NOMO-1 treated with dmso at 0.1 percent for 144 hours (cell line): ENCODE measurements around the gene SRRM4.

ENCODE experiments used
- DNase-seq: peaks from one replicate; lab custom pipeline; 2025; ENCODE audit not compliant: unreplicated experiment; lab: John Stamatoyannopoulos, UW

Gene SRRM4

DNA sequence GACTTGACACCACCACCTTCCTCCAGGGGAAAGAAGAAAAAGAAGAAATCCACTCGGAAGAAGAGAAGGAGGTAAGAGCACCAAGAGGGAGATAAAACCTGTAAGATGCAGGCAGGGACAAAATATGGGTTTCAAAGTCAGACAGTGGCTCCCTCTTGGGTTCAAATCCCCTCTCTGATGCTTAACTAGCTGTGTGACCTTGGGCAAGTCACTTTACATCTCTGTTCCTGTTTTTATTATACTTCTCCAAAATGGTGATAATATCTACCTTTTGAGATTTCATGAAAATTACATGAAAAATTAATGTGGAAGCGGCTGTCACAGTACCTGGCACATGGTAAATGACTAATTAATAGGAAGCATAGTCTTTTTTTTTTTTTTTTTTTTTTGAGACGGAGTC lies 133.0 kb downstream of the SRRM4 start:
- DNase-seq: no peak

DNA sequence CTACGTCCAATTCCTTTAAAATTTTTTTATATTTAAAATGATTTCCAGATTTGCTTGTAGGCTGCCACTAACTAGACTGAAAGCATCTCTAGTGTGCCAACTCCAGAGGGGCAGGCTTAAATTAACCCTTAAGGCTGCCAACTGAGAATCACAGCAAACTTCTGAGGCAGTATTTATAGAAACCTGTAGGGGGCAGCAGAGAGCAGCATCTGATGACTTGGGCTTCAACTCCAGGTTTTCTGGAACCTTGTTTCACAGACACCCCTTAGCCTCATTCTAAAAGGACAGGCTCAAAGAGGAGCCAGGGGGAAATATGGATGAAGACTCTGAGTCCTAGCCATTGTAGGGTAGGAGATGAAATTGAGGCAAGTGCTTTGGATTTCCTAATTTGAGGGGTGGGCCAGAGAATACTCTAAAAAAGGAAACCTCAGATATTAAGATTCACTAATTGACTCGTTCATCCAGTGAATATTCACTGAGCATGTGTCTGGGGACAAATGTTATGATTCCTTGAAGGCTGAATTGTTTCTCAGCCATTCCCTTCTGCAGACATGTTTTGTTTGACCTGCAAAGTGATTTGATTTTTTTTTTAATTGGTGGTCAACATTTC lies 134.1 kb downstream of the SRRM4 start:
- DNase-seq: no peak

DNA sequence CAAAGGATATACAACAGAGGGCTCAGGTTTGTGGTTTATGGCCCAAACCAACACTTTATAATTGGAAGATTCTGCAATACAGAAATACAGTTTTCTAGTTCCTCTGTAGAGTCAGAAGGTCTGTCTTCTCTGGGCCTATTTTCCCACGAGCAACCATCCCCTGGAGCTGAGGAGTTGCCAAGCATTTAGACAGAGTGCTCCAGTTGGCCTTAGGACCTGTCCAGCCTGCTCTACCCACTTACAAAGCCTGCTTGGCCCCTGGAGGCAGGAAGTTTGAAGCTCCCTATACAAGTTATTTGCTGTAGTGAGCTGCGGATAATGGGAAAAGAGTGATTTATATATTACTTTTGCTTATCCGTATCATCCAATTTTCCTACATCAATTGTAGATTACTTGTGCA lies 136.6 kb downstream of the SRRM4 start:
- no peak for DNase-seq

DNA sequence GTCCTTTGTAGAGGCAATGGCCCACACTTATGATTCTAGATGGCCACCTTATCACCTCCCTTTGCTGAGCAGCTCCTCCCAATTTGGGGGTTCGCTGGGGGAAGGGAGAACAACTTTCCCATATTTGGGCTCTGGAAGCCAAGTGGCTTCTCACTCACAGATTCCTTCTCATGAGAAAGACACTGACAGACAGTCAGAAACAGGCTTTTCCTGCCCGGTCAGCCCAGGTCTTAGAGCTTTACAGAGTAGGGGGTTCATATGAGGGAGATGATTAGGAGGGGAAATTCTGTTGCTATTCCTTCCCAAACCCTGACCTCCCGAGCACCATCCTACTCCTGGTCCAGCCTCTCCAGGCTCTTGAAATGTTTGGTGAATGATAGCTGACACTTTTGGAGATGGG lies 137.3 kb downstream of the SRRM4 start:
- no peak for DNase-seq

DNA sequence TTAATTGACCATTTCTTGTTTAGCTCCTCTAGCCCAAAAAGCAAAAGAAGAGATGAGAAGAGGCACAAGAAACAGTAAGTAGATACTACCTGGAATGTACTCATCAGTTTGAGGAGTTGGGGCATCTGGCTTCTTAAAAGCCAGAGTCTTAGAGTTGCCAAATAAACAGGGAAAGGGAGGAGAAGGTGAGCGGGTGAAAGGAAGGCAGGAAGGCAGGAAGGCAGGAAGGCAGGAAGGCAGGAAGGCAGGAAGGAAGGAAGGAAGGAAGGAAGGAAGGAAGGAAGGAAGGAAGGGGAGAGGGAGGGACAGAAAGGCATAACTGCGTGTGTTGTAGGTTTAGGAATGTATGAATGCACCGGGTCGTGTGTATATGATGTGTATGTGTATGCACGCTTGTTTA lies 140.7 kb downstream of the SRRM4 start:
- no peak for DNase-seq

DNA sequence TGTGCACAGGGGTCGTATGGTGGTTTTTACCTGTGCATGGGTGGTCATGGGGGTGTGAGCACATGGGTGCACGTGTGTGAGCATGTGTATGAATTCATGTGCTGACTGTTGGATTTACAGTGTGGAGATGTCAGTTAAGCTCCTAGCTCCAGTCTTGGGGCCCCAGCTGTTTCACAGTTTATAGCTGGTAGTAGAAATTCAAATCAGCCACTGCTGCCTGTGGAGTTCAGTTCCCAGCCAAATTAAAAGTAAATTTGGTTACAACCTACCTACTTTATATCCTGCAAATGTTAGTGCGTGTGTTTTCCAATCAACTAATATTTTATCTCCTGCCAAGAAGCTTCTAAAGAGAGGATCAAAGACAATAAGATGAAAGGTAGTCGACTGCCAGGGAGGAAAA lies 141.4 kb downstream of the SRRM4 start:
- DNase-seq: no peak

DNA sequence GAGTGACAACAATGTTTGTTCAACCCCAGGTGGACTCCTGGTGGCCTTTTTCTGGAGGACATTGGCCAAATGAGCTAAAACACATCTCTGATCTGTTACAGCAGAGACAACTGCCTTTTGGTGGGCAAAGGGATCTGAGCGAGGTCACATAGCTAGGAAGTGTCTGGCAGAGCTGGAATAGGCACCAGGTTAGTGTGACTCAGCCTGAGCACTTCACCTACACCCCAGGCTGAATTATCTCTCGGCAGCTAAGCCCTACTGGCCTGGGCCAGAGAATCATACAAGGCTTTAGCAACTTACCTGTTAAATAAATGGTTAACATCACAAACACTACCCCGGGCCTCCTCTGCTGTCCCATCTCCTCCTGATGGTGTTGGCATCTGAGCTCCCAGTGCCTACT lies 147.2 kb downstream of the SRRM4 start:
- DNase-seq: no peak

DNA sequence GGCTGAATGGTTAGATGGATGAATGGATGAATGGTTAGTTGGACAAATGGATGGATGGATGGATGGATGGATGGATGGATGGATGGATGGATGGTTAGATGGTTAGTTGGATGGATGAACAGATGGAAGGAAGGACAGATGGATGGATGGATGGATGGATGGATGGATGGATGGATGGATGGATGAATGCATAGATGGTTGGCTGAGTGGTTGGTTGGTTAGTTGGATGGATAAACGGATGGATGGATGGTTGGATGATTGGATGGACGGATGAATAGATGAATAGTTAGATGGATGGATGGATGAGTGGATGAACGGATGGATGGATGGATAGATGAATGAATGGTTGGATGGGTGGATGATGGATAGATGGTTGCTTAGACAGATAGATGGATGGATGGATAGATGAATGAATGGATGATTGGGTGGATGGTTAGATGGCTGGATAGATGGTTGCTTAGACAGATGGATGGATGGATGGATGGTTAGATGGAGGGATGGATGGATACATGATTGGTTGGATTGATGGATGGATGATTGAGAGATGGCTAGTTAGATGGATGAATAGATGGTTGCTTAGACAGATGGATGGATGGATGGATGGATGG lies 148.6 kb downstream of the SRRM4 start:
- DNase-seq: no peak

DNA sequence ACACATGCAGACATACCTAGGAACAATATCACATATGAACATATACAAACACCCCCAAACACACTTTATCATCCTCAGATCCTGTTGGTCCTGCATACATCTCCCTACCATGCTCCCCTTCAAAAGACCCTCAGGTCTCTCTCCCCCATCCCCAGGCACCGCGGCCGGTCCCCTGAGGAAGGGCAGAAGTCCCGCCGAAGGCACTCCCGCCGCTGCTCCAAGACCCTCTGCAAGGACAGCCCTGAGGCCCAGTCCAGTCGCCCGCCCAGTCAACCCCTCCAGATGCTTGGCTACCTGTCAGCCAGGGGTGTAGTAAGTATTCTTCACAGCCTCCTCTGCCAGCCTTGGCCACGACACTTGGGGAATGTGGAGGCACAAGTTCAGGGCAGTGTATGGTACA lies 149.2 kb downstream of the SRRM4 start:
- no peak for DNase-seq

DNA sequence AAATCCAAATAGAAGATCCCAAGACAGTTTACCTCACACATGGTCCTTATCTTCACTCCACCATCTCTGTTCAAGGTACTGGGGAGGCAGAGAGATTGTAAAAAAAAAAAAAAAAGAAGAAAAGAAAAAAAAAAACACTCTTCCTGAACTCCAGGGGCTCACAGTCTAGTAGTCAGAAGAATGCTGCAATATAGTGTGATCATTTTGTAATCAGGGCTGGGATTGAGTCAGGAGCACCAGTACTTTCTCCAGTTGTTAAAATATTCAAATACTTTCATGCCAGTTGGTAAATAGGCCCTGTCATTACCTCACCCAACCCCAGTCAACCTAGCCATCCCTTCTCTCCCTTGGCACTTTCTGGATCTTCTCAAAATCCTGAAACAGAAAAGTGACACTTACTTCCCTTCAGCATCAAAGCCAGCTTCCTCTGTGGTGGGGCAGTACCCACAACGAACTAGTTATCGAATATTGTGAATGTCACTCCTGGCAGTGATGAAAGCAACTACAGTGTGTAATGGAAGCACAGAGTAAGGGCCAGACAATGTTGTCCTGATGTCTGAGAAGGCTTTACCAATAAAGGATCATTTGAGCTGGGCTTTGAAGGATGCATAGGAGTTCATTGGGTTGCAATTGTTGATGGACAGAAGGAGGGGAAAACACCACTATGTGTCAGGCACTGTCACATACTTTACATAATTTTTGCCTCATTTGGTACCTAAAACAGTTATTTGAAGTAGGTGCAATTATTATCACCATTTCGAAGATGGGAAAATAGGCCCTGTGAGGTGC lies 153.1 kb downstream of the SRRM4 start:
- no peak for DNase-seq

DNA sequence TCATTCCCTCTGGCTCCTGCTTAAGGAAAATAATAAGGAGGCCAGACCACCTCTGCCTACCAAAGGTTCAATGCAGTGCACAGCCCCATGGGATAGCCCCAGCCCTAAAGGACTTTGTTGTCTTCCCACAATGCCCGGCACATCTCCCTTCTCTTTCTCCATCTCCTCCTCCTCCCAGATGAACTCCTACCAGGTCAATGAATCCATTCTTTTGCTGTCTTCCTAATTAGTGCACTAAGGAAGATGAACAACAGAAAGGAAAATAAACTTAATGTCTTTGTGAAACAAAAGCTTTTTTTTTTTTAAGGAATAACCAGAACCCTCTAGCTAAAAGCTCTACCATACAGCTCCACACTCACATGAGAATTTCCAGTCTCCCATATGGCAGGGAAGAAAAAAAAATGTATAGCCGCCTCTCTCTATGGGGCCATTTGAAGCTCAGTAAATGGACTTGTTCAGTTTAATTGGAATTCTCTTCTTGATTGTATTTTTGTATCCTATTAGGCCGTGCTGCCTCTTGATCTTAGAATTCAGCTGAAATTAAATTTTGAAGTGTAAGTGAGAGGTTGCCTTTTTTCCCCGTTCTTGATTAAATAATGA lies 155.6 kb downstream of the SRRM4 start:
- DNase-seq: no peak

DNA sequence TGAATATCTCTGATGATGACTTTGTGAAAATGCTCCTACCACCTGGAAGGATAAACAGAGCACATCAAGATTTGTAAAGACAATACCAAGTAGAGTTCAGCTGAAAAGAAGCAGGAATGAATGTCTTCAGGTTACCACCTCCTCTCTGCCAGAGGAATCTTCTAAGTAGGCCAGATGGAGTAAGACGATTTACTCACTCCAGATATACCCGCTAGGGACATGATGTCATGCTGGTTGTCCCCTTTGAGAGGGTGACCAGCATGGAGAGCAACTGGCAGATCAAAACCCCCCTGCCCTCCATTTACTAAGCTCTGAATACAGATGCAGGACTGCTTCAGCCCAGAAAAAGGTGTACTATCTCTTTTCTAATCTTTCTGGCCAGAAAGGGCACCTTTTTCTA lies 158.1 kb downstream of the SRRM4 start:
- DNase-seq: no peak

DNA sequence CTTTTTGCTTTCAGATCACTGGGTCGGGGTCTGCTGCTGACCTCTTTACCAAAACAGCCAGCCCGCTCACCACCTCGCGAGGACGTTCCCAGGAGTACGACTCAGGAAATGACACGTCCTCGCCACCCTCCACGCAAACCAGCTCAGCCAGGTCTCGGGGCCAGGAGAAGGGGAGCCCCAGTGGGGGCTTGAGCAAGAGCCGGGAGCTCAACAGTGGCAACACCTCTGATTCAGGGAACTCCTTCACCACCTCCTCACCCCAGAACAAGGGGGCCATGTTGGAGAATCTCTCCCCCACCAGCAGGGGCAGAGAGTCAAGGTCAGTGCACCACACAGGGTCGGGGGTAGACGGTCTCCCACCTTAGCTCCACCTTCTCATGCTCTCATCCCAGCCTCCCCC lies 164.0 kb downstream of the SRRM4 start:
- no peak for DNase-seq

DNA sequence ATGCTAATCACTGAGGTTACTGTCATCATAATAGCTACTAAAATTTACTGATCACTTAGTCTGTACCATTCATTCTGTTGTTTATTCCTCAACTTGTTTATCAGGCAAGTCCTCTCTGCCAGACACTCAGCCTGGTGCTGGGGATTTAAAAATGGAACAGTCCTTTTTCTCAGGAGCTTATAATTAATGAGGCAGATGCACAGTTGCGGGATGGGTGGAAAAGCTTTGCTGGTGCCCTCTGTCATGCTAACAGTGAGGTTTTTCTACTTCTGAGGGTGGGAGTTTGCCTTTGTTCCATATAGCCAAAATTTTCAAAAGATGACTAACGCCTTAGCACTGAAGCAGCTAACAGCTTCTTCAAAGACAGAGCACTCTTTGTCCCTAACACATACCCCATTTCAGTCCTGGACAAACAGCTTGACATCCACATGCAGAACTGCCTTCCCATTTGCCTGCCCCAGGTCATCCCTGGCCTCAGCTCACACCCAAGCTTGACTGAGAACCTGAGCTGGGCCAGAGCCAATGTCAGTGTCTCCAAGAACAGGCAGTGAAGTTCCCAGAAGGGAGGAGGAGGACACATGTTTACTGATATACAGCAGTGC lies 166.6 kb downstream of the SRRM4 start:
- DNase-seq: no peak

DNA sequence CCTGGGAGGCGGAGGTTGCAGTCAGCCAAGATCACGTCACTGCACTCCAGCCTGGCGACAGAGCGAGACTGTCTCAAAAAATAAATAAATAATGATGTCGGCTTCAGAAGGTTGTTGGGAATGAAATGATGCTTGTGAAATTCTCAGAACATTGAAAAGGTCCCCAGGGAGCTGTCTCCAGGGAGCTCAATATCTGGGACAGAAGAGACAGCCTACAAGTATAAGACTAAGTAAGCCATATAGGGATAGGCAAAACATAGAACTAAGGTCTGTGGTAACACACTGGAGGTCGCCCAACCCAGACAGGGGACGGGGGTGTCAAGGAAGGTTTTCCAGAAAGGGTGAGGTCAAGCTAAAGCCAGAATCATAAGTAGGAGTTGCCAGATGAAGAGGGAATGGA lies 167.9 kb downstream of the SRRM4 start:
- no peak for DNase-seq

DNA sequence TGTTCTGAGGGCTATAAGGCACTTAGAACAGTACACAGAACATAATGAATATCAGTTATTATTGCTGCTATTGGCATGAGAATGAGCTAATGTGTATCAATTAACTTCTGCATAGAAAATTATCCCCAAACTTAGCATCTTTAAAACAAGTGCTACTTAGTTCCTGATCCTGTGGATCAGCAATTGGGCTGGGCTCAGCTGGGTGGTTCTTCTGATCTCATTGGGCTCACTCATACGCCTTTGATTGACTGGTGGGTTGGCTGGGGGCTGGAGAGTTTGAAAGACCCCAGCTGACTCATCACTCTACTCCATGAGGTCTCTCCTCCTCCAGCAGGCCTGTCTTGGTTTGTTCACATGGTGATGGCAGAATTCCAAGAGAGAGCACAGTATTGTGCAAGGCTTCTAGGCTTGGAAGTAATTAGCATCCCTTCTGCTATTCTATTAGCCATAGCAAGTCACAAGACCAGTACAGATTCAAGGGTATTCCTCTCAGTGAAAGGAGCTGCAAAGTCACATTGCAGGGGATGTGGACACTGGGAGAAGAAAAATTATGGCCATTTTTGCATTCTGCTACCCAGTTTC lies 170.2 kb downstream of the SRRM4 start:
- no peak for DNase-seq

DNA sequence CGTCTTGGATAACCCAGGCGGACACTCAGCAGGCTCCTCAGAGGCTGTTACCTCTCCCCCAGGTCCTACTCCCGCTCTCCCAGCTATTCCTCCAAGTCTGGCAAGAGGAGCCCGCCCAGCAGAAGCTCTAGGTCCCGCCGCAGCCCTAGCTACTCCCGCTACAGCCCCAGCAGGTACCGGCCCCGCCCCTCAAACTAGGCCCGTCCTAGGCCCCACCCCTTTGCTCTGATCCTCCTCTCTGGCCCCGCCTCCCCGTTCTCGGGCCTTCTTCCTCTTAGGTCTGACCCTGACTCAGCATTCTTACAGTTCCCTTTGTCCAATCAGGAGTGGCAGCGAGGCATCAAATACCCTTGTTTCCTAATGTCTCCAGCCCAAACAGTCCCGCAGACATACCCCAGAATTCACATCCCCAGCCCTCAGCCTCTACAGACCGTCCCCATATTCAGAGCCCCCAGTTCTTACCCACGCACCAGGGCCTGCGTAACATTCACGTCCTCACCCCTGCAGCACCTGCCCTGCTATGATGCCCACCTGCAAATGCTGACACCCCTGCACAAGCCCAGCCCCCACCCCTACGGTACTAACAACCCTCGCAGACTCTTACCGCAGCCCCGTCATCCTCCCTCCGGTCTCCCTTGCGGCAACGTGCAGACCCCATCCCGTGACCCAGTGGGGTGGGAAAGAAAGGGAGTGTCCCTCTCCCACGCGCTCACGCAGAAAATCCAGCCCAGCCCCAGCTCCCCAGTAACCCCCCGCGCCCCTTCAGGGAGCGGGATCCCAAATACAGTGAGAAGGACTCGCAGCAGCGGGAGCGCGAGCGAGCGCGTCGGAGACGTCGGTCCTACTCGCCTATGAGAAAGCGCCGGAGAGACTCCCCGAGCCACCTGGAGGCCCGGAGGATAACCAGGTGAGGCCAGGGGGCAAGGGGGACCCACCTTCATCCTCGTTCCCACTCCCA lies 172.4 kb downstream of the SRRM4 start:
- DNase-seq: no peak

DNA sequence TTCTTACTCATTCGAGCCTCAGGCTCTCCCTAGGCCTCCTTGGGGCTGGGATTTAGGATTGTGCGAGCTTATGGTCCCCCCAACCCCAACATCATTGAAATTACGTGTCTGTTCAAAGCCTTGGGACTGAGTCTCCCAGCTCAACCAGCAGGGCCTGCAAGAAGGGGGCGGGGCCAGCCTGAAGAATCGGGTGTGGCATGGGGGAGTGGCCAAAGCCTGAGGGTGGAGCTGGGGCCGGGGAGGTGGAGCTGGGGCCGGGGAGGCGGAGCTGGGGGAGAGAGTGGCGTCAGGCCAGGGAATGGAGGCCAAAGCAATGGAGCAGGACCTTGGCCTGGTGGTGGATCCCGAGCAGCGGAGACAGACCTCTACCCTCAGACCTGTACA lies 173.1 kb downstream of the SRRM4 start:
- DNase-seq: no peak

DNA sequence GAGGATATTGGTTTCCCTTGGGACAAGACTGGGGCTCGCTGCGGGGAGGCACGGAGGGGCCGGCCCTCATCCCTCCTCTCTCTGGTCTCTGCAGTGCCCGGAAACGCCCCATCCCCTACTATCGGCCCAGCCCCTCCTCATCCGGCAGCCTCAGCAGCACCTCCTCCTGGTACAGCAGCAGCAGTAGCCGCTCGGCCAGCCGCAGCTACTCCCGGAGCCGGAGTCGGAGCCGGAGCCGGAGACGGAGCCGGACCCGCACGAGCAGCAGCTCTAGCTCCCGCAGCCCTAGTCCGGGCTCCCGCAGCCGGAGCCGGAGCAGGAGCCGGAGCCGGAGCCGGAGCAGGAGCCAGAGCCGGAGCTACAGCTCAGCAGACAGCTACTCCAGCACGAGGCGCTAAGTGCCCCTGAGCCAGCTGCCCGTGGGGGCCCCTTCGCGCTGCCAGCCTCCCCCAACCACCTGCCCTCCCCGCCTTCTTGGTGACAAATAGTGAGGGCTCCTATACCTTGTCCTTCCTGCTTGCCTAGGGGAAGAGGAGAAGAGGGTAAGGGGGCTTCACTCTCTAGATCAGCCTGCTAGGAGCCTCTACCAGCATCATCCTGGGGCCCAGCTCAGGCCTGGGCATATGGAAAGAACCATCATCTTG lies 175.2 kb downstream of the SRRM4 start:
- no peak for DNase-seq

DNA sequence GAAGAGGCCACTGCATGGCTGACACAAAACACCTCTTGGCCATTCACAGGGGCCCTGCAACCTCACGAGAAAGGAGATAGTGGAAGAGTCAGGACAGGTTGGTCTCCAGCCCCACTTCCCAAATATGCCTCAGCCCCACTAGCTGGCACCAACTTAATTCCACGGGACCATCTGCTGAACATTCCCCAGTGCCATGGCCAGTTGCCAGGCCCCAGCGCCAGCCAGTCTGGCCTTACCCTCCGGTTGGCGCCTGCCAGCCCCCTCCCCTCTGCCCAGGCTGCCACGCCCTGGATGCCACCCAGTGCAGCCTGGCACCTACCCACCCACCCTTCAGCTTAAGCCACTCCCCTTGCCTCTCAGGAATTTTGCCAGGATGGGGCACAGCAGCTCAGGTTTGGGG lies 176.2 kb downstream of the SRRM4 start:
- DNase-seq: no peak
